B cell (primary cell): ENCODE results near the gene MAP7.

Source experiments
- EZH2 ChIP-seq: IDR thresholded peaks from 2 replicates; pipeline ENCODE4 v1.6.1; 2012; ENCODE audit warnings: borderline replicate concordance, low read depth, mild to moderate bottlenecking, moderate library complexity, low read length; ENCODE audit not compliant: insufficient read depth, poor library complexity, severe bottlenecking
- TF ChIP-seq, protein P1 (sequence below): fragments of 200-600 bp; IDR thresholded peaks from one replicate; pipeline ENCODE4 v1.8.0; 2022; ENCODE audit warnings: antibody characterized with exemption, mild to moderate bottlenecking

DNA sequence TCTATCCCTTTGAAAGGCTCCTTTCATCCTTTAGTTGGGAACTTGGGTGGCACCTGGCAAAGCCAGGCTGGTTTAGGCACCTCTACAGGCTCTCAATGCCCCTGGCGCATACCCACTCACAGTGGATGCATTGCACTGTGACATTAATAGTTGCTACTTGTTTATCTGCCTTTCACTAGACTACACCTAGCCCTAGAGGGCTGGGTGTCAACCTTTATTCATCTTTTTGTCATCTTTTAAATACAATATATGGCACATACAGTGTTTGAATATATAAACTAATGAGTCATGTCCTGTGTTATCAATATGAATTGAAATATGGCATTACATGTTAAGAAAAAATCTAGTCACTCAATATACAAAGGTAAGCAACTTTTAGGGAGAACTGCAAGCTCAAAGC is 140.6 kb downstream of the MAP7 start:
- no peak for TF ChIP-seq EZH2
- TF ChIP-seq, protein P1, sequence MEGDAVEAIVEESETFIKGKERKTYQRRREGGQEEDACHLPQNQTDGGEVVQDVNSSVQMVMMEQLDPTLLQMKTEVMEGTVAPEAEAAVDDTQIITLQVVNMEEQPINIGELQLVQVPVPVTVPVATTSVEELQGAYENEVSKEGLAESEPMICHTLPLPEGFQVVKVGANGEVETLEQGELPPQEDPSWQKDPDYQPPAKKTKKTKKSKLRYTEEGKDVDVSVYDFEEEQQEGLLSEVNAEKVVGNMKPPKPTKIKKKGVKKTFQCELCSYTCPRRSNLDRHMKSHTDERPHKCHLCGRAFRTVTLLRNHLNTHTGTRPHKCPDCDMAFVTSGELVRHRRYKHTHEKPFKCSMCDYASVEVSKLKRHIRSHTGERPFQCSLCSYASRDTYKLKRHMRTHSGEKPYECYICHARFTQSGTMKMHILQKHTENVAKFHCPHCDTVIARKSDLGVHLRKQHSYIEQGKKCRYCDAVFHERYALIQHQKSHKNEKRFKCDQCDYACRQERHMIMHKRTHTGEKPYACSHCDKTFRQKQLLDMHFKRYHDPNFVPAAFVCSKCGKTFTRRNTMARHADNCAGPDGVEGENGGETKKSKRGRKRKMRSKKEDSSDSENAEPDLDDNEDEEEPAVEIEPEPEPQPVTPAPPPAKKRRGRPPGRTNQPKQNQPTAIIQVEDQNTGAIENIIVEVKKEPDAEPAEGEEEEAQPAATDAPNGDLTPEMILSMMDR = no peak
